Measurements from ENCODE around the gene EIF2B2.

DNA sequence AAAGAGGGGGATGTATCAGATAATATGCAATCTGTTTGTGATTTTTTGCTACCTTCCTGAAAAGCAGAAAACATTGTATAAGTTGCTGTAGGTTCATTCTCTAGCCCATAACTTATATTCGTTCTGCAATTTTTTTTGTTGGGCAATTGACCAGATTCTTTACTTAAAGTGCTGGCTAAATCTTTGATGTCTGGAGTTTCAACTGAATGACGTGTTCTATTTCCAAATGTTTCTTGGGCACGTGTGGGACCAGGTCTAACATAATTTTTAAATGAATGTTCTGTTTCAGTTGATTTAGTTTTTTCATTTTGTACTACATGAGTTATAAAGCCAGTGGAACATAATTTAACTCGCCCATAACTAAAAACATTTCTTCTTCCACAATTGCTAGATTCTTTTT lies 44.8 kb downstream of the EIF2B2 start:
- TF ChIP-seq, protein P1, sequence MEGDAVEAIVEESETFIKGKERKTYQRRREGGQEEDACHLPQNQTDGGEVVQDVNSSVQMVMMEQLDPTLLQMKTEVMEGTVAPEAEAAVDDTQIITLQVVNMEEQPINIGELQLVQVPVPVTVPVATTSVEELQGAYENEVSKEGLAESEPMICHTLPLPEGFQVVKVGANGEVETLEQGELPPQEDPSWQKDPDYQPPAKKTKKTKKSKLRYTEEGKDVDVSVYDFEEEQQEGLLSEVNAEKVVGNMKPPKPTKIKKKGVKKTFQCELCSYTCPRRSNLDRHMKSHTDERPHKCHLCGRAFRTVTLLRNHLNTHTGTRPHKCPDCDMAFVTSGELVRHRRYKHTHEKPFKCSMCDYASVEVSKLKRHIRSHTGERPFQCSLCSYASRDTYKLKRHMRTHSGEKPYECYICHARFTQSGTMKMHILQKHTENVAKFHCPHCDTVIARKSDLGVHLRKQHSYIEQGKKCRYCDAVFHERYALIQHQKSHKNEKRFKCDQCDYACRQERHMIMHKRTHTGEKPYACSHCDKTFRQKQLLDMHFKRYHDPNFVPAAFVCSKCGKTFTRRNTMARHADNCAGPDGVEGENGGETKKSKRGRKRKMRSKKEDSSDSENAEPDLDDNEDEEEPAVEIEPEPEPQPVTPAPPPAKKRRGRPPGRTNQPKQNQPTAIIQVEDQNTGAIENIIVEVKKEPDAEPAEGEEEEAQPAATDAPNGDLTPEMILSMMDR (IDR thresholded peaks at IDR 0.05): no peak
- TF ChIP-seq POLR2A (IDR thresholded peaks at IDR 0.05): no peak
